Osteoblast (primary cell): ENCODE data around the gene ADCY1. TPM values are rescaled to one million over a fixed set of nuclear protein-coding genes. Genes with fewer than 3 reads are reported as not detected.

Source experiments
- DNase-seq: peaks from one replicate; pipeline ENCODE4 v3.0.0; 2011; ENCODE audit warnings: low spot score, mixed read lengths; ENCODE audit not compliant: insufficient read length; ENCODE audit errors: missing footprints
- H2AFZ ChIP-seq: 2 replicates; pipeline ENCODE4 v1.6.0; 2011; ENCODE audit warnings: mild to moderate bottlenecking, low read length
- H3K27ac ChIP-seq: 2 replicates; pipeline ENCODE4 v1.5.1; 2011; ENCODE audit warnings: mild to moderate bottlenecking, low read depth, low read length, moderate library complexity
- H3K27me3 ChIP-seq: 2 replicates; pipeline ENCODE4 v1.6.0; 2012; ENCODE audit warnings: mild to moderate bottlenecking, control low read depth, inconsistent platforms, low read length, moderate library complexity; ENCODE audit not compliant: insufficient read depth
- H3K36me3 ChIP-seq: 2 replicates; pipeline ENCODE4 v1.5.1; 2011; ENCODE audit warnings: mild to moderate bottlenecking, low read length, control low read depth, moderate library complexity; ENCODE audit not compliant: insufficient read depth
- H3K4me1 ChIP-seq: 2 replicates; pipeline ENCODE4 v1.5.1; 2011; ENCODE audit warnings: mild to moderate bottlenecking, low read length, control low read depth, moderate library complexity; ENCODE audit not compliant: insufficient read depth
- H3K4me2 ChIP-seq: 2 replicates; pipeline ENCODE4 v1.6.0; 2011; ENCODE audit warnings: mild to moderate bottlenecking, low read length; ENCODE audit not compliant: insufficient read depth
- H3K4me3 ChIP-seq: fragments of 200-600 bp; sonication (generic); 3 replicates; pipeline ENCODE4 v1.5.1; 2012; ENCODE audit warnings: mild to moderate bottlenecking, low read length, inconsistent platforms; ENCODE audit not compliant: insufficient read depth
- H3K79me2 ChIP-seq: 2 replicates; pipeline ENCODE4 v1.6.0; 2012; ENCODE audit warnings: mild to moderate bottlenecking, low read length, control low read depth, inconsistent platforms; ENCODE audit not compliant: insufficient read depth
- H3K9me3 ChIP-seq: 2 replicates; pipeline ENCODE4 v1.5.1; 2011; ENCODE audit warnings: low read depth, low read length, control low read depth
- H4K20me1 ChIP-seq: 2 replicates; pipeline ENCODE4 v1.6.0; 2012; ENCODE audit warnings: mild to moderate bottlenecking, low read length, control low read depth; ENCODE audit not compliant: insufficient read depth
- CTCF ChIP-seq: IDR thresholded peaks from 2 replicates; pipeline ENCODE4 v1.5.1; 2011; ENCODE audit warnings: mild to moderate bottlenecking, low read depth, low read length, moderate library complexity; ENCODE audit errors: extremely low read depth
- total RNA-seq: library from RNA; depleted of rRNA; stranded (reverse); fragments of >200 nt; gene quantifications from 2 replicates; pipeline ENCODE4 v1.2.3, GENCODE V29; 2012

ADCY1 gene
- total RNA-seq, 1 donor: 1.1 TPM

DNA sequence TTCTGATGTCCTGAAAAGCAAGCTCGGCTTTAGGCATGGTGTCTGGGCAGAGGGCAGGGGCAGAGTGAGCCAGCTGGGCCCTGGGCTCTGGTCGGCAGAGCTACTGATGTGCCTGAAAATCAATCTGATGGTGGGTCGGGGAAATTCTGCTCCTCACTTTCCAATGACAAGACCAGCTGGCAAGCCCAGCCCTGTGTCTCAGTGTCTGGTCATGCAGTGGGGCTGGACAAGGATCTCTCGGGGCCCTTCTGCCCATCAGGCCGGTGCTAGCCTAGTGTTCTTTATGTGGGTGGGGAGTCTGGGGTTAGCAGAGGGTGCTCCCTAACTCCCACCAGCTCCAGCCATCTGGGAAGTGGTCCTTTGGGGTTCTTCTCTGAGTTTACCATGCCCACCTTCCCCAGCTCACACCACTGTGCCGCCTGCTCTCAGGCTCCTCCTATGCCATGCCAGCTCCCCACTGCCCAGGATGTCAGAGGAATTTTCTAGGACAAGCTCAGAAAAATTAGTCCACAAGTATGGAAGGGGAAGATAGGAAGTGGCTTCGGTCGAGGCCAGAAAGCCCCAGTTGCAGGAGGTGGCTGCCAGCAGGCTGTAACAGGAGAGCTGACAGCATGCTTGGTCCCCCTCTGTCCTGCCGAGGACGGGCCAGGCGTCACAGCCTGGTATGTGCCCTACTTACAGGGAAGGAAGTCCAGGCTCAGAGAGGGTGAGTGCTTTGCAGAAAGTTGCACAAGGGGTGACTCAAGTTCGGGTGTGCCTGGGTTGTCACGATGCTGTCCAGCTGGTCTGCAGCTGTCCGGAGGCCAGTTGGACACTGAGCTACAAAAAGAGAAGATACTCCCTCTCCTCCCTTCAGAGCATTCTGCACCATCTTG lies 135.2 kb downstream of the ADCY1 start:
- Histone ChIP-seq H4K20me1 (no peaks in the 10 kb centered on the region), H2AFZ (no peak overlapping the region), H3K27me3 (peaks cover 20% of the 10 kb centered on the region), H3K36me3 (no peaks in the 10 kb centered on the region), H3K4me1 (no peaks in the 10 kb centered on the region), H3K79me2 (no peaks in the 10 kb centered on the region), H3K4me3 (no peak overlapping the region), H3K9me3 (no peaks in the 10 kb centered on the region), H3K4me2 (no peak overlapping the region), H3K27ac (no peak overlapping the region)
- TF ChIP-seq CTCF: no peak
- no peak for DNase-seq

- Histone ChIP-seq H3K27ac (no peak overlapping the region), H3K27me3 (peaks cover 19% of the 10 kb centered on the region), H3K36me3 (no peaks in the 10 kb centered on the region), H3K79me2 (no peaks in the 10 kb centered on the region), H3K4me1 (no peaks in the 10 kb centered on the region), H2AFZ (no peak overlapping the region), H3K9me3 (no peaks in the 10 kb centered on the region), H4K20me1 (no peaks in the 10 kb centered on the region), H3K4me3 (no peak overlapping the region), H3K4me2 (no peak overlapping the region)
- DNase-seq: no peak
- TF ChIP-seq CTCF: no peak
Observed at GRCh38 chr7:45710271-45711160, 136.3 kb downstream of the ADCY1 start.

DNA sequence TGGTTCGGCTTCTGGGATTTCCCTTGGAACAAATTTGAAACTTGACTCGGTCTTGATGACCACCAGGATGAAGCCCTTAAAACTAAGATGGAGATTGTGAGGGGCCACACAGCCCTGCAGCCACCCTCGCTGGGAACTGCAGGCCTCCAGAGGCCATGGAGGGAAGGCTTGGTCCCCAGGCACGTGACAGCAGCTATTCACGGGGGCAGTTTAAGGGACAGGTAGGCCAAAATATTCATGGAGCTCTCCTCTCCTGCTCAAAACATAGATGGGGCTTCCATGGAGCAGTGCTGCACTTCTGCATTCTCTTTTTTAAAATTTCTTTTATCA lies 137.0 kb downstream of the ADCY1 start:
- no peak for TF ChIP-seq CTCF
- H3K79me2 ChIP-seq: no peaks in the 10 kb centered on the region

More for the DNA sequence above, 137.0 kb downstream of the ADCY1 start:
- Histone ChIP-seq H3K4me2 (no peak overlapping the region), H3K27me3 (peaks cover 14% of the 10 kb centered on the region), H2AFZ (no peak overlapping the region), H4K20me1 (no peaks in the 10 kb centered on the region), H3K27ac (no peak overlapping the region), H3K4me3 (no peak overlapping the region), H3K4me1 (no peaks in the 10 kb centered on the region), H3K9me3 (no peaks in the 10 kb centered on the region), H3K36me3 (no peaks in the 10 kb centered on the region)
- DNase-seq: no peak
